GM08714 (cell line): ENCODE results near the gene NDUFS4.
"Not testable (repeated sequence)": the region's sequence is repeated elsewhere in the genome, so short reads cannot be mapped to it uniquely, and the experiment has no call there.

Source experiments
- H3K4me3 ChIP-seq: fragments of 200-500 bp; sonication (Bioruptor generic); 2 replicates; pipeline ENCODE4 v1.5.1; 2014; ENCODE audit warnings: mild to moderate bottlenecking, low read length, inconsistent platforms
- ZNF274 ChIP-seq: IDR thresholded peaks from 2 replicates; pipeline ENCODE4 v1.6.1; 2012; ENCODE audit warnings: mild to moderate bottlenecking, low read depth, low read length

The NDUFS4 gene

DNA sequence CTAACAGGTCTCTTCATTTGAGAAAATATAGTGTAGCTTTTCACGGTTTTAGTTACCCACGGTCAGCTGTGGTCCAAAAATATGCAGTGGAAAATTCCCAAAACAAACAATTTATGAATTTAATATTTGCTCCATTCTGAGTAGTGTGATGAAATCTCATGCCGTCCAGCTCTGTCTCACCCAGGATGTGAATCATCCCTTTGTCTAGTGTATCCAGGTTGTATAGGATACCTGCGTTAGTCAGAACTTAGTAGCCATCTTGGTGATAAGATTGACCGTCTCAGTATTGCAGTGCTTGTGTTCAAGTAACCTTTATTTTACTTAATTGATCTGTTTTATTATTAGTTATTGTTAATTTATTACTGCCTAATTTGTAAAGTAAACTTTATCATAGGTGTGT is 41.1 kb downstream of the NDUFS4 start:
- no peak for TF ChIP-seq ZNF274
- H3K4me3 ChIP-seq, result no peak overlapping the region

DNA sequence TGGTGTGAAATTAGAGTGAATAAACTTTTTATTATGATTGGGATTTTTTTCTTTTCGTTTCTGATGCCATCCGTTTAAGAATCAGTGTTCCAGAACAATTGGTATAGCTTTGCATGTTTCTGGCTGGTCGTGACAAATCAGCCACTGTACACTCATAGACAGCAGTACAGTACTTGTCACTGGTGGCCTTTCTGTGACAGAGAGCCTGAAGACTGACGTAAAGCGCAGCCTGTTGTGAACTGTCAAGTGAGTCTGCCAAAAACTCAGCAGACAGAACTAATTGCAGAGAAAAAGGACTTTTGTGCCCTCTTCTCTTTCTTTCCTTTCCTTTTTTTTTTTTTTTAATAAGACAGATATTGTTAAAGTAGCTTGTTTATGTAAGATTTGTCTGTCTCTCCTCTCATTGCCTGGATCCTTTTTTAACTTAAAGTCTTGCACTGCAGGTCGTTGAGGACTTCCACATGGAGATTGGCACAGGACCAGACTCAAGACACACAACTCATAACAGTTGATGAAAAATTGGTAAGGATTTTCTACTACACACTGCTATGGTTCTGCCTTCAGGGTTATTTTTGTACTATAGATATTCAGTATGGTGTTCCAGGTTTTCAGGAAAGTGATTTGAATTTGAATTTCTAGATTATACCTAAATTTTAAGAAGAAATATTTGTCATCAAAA is 42.7 kb downstream of the NDUFS4 start:
- TF ChIP-seq ZNF274, result no peak

DNA sequence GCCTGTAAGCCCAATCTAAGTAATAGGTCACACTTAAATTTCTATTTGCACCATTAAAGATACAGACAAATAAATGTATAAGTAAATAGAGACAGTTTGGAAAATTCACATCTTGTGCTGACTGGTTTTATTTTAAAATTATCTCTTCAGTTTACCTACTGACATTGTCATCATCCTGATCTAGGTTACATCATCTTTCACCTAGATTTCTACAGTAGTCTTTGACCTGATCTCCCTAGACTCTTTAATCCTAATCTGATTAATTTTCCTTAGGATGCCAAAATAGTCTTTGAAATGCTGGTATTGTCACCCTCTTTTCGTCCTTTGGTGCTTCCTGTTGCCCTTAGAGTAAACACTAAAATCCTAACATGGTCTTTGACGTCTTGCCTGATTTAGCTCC is 43.9 kb downstream of the NDUFS4 start:
- no peak overlapping the region for H3K4me3 ChIP-seq
- TF ChIP-seq ZNF274, result no peak

More for the DNA sequence above, 42.7 kb downstream of the NDUFS4 start:
- H3K4me3 ChIP-seq, result no peak overlapping the region

DNA sequence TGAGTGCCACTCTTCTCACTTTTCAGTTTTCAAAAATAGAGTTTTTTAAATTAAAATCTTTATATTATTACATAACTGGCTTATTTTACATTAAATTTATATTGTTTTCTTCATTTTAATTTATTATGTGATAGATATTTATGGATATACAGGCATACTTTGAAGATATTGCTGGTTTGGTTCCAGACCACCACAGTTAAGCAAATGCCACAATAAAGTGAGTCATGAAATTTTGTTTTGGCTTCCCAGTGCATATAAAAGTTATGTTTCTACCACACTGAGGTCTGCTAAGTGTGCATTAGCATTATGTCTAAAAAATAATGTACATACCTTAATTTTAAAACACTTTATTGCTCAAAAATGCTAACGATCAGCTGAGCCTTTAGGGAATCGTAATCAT is 47.4 kb downstream of the NDUFS4 start:
- TF ChIP-seq ZNF274, result no peak
- no peak overlapping the region for H3K4me3 ChIP-seq

DNA sequence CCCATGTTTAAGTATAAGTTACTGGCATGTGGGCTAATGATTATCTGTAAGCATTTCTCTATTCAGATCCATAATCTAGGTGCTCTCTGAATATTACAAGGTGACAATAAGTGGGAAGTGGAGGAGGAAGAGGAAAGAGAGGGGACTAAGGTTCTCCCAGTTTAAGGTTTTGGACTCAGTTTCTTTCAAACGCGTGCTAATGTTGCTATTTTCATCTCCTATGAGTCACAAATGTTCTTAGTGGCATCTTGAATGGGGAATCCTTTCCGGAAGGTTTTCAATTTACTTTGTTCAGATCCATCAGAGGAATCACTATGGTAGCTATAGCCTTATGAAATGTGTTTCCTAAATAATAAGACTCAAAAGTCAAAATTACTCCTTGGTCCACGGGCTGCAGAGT is 48.5 kb downstream of the NDUFS4 start:
- H3K4me3 ChIP-seq, result not testable (repeated sequence)

DNA sequence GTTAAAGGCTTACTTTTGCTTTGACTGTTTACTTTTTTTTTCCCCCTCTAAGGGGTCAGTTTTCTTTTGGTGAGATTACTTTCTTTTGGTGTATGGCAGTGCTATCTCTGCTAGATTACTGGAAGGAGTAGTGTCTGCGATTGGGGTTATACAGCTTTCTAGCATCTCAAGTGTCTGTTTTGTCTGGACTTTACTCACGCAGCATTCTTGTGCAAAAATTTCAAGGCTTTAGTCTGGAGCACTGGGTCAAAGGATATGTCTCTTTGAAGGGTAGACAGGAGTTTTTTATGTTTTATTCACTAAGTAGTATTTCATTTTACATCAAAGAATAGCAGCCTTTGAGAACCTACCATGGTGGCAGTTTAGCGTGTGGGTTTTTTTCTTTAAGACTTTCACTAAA is 52.6 kb downstream of the NDUFS4 start:
- H3K4me3 ChIP-seq, result no peak overlapping the region
- TF ChIP-seq ZNF274, result no peak

DNA sequence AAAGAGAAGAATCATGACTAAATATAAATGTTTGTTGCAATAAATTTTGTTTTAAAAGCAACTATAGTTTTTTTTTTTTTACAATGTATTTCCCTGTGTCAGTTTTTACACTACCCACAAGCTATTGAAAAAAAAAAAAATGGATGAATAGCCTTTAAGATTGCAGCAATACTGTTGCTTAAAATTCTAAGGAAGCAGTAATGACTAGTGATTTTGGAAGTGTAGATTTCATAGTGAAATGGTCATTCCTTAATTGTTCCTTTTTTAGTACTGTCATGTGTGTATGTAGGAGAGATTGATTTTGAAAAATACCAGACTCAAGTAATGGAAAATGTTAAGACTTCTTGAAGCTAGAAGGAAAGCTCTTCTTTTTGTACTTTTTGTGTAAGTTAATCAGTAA is 53.1 kb downstream of the NDUFS4 start:
- no peak for TF ChIP-seq ZNF274
- no peak overlapping the region for H3K4me3 ChIP-seq

DNA sequence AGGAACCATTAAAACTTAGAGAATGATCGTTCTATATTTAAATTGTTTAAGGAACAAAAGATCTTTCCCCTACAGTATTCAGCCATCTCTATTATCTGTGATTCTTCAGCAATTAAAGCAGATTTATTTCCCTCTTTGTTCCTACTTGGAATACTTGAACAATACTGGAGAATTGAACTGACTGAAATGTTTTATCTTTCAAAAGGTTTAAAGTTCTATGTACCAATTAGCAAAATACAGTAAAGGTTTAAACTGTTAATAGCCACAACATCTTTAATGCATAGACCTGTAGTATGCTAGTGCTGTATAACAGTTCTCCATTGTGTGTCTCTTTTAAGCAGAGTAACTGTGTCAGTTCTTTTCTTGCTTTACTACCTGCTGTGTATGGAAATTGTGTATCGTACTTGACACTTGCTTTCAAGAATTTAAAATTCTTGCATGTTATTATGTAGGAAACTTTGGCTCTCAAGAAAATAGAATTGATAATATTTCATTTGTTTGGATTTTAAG is 54.0 kb downstream of the NDUFS4 start:
- TF ChIP-seq ZNF274, result no peak
- H3K4me3 ChIP-seq, result no peak overlapping the region

DNA sequence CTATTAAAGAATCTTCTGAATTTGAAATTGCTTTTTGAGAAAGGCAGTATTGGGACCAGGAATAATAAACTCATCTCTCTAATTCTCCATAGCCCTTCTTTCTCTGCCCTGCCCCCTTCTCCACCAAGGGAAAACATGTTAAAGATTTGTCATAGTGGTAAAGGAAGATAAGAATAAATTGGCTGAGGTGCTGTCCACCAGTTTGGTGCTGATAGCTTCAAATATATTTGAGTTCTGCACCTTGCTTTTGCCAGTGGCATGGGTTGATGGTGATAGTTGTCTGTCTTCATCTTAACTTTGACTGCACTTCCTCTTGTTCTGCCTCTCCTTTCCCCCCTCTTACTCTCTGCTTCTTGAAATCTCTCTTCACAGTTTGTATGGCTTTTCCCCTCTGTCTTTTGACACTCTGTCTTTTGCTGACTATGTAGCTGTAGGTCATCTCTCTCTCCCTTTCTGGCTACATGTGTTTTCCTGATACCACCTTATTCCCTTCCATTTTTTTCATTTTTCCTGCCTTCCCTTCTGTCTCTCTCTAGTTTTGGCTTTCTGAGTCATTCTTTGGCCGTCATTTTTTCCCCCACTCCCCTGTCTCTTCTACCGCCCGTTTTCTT is 56.6 kb downstream of the NDUFS4 start:
- TF ChIP-seq ZNF274, result no peak
- no peak overlapping the region for H3K4me3 ChIP-seq

DNA sequence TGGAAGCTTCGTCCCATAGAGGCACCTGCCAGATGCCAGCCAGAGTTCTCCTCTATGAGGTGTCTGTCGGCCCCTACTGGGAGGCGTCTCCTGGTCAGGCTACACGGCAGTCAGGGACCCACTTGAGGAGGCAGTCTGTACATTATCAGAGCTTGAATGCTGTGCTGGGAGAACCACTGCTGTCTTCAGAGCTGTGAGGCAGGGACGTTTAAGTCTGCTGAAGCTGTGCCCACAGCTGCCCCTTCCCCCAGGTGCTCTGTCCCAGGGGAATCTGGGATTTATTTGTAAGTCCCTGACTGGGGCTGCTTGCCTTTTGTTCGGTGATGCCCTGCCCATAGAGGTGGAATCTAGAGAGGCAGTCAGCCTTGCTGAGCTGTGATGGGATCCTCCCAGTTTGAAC is 70.8 kb downstream of the NDUFS4 start:
- TF ChIP-seq ZNF274, result no peak
- H3K4me3 ChIP-seq, result no peak overlapping the region

DNA sequence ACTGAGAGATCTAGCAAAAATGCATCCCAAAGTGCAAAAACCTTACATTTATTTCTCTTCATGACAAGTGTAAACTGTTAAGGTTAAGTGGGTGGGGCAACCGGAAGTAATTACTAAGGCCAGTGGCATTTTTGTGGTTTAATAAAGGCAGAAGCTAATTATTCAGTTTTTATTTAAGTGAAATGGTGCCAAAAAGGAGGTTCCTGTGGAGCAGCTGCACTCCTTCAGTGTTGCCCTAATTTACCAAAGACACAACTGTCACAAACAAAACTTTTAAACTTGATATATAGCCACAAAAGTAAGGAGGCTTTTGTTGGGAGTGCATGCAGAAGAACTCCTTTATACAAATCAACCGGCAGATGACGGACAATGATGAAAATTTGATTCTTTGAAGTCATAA is 81.6 kb downstream of the NDUFS4 start:
- TF ChIP-seq ZNF274, result no peak
- no peak overlapping the region for H3K4me3 ChIP-seq

DNA sequence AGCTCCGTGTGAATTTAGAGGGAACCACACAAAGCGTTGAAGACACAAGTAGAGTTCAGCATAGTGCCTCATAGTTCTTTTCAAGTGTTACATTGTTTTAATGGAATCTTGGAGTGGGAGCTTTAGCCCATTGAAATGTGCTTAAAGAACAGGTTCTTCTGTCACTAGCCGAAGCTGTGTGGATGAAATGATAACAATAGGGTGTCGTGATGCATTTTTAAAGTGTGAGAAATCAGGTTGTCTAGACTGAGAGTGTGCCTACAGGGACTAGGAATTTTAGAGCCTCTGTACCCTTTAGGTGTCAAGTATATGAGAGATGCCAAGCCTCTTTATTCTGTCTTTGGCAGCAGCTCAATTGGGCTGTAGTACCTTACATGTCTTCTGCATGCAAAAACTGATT is 83.0 kb downstream of the NDUFS4 start:
- no peak for TF ChIP-seq ZNF274

DNA sequence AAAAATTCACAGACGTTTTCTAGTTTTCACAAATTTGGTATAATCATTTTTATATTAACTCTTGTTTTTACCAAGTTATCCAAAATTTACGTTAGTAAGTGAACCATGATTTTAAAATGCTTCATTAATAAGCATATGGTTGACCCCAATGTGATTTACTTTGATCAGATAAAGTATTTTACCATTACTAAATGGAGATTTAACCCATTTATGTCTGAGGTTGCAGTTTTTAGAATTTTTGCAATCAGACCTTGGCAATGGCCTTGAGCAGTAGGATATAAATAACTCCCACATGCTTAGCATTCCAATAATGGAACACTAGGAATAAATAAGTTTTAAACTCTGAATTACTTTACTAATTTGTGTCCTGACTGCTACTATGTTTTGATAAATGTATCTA is 84.6 kb downstream of the NDUFS4 start:
- H3K4me3 ChIP-seq, result no peak overlapping the region
- TF ChIP-seq ZNF274, result no peak

More for the DNA sequence above, 83.0 kb downstream of the NDUFS4 start:
- no peak overlapping the region for H3K4me3 ChIP-seq

DNA sequence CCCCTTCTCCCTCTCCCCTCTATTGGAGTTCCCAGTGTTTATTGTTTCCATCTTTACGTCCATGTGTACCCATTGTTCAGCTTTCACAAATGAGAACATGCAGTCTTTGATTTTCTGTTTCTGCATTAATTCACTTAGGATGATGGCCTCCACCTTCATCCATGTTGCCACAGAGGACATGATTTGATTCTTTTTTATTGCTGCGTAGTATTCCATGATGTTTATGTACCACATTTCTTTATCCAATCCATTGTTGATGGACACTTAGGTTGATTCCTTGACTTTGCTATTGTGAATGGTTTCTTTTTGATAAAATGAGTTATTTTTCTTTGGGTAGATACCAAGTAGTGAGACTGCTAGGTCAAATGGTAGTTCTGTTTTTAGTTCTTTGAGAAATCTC is 88.9 kb downstream of the NDUFS4 start:
- H3K4me3 ChIP-seq, result no peak overlapping the region
- no peak for TF ChIP-seq ZNF274

DNA sequence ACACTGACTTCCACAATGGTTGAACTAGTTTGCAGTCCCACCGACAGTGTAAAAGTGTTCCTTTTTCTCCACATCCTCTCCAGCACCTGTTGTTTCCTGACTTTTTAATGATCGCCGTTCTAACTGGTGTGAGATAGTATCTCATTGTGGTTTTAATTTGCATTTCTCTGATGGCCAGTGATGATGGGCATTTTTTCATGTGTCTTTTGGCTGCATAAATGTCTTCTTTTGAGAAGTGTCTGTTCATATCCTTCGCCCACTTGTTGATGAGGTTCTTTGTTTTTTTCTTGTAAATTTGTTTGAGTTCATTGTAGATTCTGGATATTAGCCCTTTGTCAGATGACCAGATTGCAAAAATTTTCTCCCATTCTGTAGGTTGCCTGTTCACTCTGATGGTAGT is 100.1 kb downstream of the NDUFS4 start:
- not testable (repeated sequence) for H3K4me3 ChIP-seq

DNA sequence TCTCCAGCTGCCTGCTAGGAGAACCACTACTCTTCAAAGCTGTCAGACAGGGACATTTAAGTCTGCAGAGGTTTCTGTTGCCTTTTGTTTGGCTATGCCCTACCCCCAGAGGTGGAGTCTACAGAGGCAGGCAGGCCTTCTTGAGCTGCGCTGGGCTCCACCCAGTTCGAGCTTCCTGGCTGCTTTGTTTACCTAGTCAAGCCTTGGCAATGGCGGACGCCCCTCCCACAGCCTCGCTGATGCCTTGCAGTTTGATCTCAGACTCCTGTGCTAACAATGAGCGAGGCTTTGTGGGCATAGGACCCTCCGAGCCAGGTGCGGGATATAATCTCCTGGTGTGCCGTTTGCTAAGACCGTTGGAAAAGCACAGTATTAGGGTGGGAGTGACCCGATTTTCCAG is 104.9 kb downstream of the NDUFS4 start:
- H3K4me3 ChIP-seq, result not testable (repeated sequence)

DNA sequence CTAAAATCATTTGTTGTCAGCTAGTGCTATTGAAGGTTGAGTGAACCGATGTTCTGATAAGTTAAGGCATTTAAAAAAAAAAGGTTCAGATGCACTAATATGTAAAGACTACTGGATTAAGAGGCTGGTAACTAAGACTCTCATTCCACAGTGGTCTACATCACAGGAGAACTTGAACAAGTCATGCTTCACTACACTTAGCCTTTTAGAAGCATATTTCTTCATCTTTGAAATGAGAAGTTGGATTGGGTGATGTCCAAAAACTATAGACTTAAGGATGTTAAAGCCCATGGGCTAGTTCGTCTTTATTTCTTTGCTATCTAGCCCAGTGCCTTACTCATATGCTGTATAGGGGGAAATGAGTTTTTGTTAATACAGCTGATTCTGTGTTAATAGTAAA is 107.2 kb downstream of the NDUFS4 start:
- TF ChIP-seq ZNF274, result no peak
- H3K4me3 ChIP-seq, result no peak overlapping the region
